Measurements from ENCODE around the gene MRPL42.
"Not testable (repeated sequence)": the region's sequence is repeated elsewhere in the genome, so short reads cannot be mapped to it uniquely, and the experiment has no call there.

Gene MRPL42

DNA sequence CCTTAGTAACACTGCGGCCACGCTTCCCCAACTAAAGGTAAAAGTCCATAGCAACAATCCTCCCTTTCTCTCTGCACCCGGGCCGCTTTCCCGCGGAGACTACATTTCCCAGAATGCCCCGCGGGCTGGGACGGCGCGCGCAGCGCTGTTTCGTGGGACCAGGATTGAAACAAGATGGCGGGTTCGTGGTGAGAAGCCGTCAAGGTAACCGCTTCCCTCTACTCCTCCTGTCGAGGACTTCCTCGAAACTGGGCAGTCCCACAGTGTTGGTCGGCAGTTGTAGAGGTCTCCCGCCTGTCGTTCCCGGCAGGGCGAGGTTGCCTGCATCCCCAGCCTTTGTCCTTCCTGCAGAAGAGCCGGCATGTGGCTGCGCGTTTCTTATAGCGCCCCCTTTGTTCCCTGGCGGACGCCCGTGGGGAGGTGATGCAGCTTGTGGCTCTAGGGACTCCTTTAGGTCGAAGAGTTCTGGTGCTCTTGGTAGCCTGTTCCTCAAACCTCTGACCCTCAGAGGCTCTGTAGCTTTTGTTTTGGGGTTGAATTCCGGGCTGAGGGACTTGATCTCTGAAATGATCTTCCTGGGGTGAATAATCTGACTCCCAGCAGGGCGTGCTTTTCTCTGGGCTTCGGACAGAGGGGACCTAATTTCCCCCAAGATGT, at the start of gene MRPL42:
MRPL42 (plus strand) TSS at position 164 of the 657 bp plus-strand sequence. CDS start 1,772 bp downstream, outside the sequence.
- peak; percentile 93 for DNase-seq

DNA sequence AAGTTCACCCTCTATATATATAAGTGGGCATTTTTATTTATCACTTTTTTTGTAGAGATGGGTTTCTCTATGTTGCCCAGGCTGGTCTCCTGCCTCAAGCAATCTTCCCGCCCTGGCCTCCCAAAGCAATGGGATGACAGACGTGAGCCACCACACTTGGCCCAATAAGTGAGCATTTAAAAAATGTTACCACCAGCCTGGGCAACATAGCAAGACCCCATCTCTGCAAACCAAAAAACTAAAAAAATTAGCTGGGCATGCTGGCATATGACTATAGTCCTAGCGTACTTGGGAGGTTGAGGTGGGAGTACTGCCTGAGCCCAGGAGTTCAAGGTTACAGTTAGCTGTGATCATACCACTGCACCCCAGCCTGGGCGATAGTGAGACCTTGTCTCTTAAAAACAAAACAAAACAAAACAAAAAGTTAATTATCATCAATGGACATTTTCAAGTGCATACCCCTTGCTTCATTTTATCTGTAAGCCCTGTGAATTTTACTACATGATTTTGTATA, 49.3 kb upstream of the MRPL42 start:
- DNase-seq, result no peak

DNA sequence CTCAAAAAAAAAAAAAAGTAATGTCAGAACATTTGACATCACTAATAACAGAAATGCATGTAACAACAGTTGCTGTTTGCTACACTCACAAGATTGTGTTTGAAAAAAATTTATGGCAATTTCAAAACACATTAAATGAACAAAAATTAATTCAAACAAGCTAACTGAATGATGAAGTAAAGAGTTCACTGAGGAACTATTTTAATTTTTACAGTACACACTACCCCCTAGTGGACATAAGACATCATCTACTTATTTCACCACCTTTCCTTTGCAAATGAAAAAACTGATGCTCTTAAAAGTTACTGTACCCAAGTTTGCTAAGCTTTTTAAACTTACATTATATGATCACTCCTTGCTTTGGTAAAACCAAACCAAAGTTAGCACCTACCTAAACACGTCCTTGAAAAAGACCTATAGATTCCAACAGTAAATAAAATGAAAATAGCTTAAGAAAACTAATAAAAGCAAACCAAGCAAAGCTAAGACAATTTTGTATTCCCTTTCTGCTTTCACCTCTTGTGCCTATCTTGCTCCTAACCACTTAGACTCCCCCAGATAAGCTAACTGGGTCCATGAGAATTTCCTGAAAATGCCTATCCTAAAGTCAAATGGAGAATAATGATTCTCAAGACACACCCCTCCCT, 47.8 kb upstream of the MRPL42 start:
- no peak for DNase-seq

- DNase-seq, result no peak
Observed at GRCh38 chr12:93422050-93422449, 45.3 kb upstream of the MRPL42 start.

DNA sequence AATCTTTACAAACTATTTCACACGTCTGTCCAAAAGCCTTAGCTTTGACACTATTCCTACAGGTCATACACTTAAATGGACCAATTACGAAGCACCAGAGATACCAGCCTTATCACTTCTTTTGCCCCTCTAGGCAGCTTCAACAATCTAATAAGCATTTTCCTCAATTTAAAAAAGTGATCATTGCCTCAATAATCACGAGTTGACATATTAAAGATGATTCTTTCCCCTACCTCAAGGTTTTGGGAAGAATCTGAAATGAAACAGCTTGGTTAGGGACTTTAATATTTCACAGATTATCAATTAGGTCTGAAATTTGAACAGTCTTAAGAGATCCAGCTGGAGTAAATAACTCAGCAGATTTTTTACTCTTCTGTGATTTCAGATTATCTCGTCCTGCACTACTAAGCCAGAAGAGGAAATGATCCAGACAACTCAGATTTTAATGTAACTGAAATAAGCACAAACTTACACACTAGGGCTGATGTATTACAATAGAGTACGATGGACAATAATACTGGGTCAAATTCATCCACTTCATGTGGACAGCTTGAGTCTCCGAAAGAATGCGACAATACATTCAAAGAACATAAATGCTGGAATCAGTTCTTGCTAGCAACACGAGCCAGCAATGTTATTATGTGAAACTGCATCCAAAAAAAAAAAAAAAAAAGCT, 41.4 kb upstream of the MRPL42 start:
- DNase-seq, result no peak

DNA sequence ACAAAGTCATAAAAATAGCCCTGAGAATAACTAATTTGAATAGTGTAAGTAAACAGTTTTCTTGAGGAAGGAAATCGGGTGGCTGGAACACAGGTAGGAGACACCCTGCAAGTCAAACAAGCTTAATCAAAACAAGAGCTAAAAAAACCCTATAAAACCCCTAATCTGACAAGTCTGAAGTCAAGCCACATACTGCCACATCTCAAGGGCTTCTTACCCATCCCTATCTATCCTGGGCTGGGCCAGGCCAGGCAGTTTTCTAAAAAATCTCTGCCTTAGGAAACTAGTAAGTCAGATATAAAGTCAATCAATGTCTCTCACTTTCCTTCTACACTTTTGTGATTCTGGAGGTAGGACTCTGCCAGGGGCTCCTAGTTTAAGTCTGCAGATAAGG, 40.9 kb upstream of the MRPL42 start:
- no peak for DNase-seq

GRCh38 chr12:93427779-93428564, 39.3 kb upstream of the MRPL42 start:
- no peak for DNase-seq

DNA sequence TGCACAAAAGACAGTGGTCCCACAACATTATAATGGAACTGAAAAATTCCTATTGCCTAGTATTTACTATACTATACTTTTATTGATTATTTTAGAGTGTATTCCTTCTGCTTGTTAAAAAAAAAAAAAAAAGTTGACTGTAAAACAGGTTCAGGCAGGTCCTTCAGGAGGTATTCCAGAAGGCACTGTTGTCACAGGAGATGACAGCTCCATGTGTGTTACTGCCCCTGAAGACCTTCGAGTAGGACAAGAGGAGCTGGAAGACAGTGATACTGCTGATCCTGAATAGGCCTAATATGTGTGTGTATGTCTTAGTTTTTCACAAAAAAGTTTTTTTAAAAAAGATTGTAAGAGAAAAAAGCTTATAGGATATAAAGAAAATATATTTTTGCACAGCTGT, 37.9 kb upstream of the MRPL42 start:
- DNase-seq, result no peak

DNA sequence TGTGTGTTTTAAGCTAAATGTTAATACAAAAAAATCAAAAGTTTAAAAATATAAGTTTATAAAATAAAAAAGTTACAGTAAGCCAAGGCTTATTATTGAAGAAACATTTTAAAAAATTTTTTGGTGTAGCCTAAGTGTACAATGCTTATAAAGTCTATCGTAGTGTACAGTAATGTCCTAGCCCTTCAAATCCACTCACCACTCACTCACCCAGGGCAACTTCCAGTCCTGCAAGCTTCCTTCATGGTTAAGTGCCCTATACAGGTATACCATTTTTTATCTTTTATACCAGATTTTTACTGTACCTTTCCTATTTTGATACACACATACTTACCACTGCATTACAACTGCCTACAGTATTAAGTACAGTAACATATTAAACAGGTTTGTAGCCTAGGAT, 37.5 kb upstream of the MRPL42 start:
- no peak for DNase-seq

DNA sequence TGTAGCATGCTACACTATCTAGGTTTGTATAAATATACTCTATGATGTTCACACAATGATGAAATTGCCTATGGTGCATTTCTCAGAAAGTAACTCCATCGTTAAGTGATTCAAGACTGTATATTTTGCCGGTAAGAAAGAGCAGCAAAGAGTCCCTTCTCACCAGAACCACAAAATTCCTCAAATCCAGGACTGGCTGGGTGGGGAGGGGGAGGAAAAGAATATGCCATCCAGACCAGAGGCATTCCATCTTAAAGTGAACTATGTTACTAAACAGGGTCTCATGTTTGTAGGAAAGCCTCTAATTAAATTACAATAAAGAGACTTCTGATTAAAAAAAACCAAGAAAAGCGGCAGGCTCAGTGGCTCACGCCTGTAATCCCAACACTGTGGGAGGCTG, 37.0 kb upstream of the MRPL42 start:
- DNase-seq, result no peak

- DNase-seq, result not testable (repeated sequence)
Observed at GRCh38 chr12:93432031-93432430, 35.3 kb upstream of the MRPL42 start.

DNA sequence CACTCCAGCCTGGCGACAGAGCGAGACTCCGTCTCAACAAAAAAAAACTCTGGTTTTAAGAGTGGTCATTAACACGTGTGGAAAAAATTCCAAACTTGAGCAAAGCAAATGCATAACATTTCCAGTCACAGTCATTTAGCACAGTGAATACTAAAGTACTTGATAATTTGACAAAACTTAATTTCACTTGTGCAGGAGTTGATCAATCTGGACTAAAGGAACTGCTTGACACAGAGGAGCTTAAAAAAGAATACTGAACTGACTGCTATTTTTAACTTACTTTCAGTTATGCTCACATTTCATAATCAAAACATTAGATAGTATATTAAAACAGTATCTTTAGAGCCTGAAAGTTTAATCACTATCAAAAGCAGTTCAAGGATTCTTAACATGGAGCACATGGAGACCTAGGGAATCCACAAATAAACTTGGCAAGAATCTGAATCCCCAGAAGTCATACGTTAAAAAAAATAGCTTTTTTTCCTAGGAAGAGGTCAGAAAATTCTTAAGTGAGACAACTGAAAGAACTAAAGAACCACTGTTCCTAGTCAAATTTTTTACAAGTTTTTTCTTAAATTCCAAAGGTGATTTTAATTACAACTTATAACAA, 33.0 kb upstream of the MRPL42 start:
- DNase-seq, result no peak

DNA sequence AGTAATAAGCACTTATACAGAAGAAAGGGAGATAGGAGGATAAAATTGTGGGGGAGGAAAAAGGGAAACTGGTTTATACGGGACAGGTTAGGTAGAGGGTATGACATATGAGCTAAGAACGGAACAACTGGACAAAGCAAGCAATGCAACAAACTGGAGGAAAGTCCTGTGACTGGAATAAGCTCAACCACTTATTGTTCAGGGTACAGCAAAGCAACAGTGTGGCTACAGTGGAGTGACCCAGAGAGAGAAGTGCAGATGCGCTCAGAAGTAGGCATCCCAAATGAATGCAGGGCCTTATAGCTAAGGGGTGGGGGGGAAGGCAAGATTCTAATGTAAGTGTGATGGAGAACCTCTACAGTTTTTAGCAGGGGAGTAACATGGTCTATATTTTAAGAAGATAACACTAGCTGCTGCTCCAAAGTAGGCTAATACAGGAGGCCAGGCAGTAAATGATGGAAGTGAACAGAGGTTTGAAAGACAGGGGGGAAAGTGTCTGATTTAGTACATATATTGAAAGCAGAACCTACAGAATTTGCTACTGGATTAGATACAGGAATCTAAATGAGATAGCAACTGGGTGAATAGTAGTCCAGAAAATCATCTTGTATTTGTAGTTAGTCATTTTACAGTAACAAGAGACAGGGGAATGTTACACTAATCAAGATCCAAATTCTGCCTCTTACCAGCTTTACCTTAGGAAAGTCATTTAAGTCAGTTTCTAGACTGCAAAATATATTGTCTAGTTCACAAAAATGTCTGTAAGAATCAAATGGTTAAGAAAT, 28.9 kb upstream of the MRPL42 start:
- DNase-seq, result no peak

DNA sequence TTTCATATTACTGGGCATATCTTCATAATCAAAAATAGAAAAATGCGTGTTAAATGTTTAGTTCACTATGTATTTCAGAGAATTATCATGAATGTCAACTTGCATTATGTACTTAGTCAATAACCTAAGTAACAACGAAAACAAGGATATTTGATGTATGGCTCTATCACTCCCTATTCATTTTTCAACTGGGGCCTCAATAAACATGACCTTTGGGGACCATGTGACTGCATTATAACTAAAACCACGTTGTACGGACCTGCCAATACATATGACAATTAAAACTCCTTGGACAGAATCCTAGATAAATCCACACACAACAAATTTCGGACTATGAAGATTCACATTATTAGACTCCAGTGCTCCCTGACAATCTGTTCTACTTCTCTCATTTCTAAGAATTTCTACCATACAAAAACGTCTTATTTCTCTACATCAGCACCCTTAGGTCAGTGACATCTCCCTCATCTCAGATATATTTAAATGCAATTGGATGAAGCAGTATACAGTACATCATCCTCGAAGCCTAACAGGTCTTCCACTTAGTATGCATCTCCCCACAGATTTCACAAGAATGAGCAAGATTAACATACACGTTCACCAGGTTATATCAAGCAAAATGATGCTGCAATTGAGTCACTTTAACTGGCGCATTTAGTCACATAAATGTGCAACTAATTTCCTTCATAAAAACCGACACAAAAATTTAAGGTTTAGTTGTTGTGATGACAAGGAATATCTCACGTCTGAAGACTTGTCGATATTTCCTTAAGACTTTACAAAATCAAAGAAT, 27.1 kb upstream of the MRPL42 start:
- no peak for DNase-seq

- peak; percentile 53 for DNase-seq
Observed at GRCh38 chr12:93441081-93441616, 26.2 kb upstream of the MRPL42 start.

- DNase-seq, result peak; percentile 97
Observed at GRCh38 chr12:93441617-93442410, 25.5 kb upstream of the MRPL42 start, which contains the start of gene UBE2N. TSS of gene UBE2N (minus strand) at chr12:93441947. CDS start at chr12:93441884, 63 bp downstream.

DNA sequence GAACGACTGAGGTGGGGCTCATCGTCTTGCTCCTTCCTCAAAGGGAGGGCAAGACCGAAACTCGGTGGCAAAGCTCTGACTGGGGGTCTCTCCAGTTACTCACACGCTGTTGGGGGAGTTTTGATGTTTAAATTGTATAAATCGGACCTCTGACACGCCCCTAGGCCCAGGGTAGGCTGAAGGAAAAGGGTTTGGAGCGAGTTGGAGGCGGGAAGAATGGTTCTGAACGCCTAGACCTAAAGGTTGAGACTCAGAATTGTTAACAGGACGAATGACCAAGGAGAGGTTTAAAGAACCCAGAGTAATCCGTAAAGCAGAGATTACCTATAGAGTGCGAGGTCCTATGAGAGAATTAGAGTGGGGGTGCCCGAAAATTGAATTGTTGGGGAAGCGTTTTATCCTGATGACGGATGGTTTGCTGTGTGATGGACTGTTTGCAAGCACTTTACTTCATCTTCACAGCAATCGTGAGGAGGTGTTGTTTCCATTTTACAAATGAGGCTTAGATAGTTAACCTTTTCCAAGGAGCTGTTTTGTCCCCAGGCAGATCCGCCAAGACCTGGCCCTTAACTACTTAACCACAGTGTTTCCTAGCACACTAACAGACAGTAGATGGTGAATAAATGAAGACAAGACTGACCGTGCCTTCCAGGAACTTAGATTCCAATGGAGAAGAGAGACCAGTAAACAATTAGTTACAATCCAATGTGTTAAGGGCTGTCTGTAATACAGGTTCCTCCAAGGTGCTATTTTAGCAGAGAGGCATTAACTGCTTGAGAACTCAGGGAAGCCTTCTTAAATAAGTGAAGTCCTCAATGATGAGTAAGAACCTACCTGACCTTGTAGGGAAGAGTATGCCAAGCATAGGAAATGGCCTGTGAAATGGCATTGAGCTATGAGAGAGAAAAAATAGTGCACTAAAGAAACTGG, 24.6 kb upstream of the MRPL42 start:
- no peak for DNase-seq

DNA sequence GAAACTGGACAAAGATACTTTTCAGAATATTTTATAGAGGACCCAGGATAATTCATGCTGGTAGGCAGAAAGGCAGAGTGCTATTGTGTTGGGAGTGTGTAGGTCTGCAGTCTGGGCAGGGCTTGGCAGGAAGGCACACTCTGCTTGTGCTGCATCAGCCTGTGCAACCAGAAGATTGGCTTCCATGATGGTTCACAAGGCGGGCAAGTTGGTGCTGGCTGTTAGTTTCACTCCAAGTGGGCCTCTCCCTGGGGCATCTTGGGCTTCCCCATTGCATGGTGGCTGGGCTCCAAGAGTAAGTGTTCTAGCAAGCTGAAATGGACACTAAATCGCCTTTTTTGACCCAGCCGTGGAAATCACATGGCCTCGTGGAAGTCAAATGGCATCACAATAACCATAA, 23.7 kb upstream of the MRPL42 start:
- DNase-seq, result no peak
